Activated CD8-positive, alpha-beta memory T cell treated with anti-CD3 and anti-CD28 coated beads for 1 hour (primary cell): ENCODE data around the gene PSD.

ENCODE experiments used
- DNase-seq, 2 donors: peaks; one replicate each; pipeline ENCODE4 v3.0.0-alpha.2; 2020; ENCODE audit warnings: low read depth in 1 of 2; ENCODE audit errors: extremely low read depth in 1 of 2

The PSD gene

GRCh38 chr10:102405632-102406031 is 13.0 kb downstream of the PSD start:
- no peak for DNase-seq

DNA sequence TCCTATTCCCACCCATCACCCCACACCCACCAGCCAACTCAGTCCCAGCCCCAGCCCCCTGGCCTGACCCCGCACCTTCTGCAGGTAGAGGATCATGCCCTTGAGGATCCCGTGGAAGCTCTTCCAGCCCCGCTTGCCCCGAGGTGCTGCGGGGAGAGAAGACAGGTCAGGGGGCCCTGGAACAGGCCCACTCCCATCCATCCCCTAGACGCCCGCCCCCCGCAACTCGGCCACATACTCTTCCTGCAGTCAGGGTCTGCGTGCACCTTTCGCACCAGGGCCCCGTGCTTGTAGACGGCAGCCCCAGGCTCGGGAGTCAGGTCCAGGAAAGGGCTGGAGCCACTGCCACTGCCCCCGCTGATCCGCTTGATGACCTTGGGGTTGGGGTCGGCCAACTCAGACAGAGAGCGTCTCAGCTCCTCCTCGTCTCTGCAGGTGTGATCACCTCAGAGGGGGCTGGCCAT is 13.4 kb downstream of the PSD start:
- no peak for DNase-seq

- no peak for DNase-seq
Measured at GRCh38 chr10:102404361-102405107, 14.1 kb downstream of the PSD start.

DNA sequence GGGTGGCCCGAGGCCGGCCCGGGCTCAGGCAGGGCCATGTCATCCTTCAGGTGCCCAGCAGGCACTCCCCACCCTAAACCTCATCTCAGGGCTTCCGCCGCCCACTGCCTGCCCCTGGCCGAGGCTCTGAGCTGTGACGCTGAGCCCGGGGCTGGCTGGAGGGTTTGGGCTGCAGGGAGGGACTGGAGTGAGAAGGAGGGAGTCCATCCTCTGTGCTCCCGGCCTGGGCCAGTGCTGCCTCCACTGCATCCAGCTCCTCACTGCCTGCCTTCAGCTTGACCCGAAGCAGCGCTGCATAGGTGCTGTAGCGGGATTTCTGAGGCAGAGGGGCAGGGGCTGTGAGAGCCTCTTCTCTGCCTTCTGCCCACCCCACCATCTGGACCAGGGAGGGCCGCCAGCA is 15.5 kb downstream of the PSD start:
- DNase-seq: no peak

DNA sequence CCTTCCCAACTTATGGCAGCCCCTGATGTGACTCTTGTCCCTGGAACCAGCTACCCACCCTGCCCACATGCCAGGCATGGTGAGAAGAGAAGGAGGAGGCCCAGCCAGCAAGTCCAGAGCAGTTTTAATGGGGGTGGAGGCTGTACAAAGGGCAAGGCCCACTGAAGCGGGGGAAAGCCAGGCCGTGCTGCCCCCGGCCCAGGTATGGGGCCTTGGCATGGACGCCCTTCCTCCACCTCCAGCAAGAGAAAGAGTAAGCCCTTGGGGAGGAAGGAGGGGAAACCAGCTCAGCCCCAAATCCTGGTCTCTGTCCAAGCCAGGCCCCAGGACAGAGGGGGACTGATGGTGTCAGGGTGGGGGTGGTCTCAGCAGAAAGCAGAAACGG is 16.1 kb downstream of the PSD start:
- DNase-seq: no peak

GRCh38 chr10:102401735-102402511 is 16.7 kb downstream of the PSD start:
- no peak for DNase-seq

GRCh38 chr10:102401342-102401654 is 17.3 kb downstream of the PSD start:
- no peak for DNase-seq

DNA sequence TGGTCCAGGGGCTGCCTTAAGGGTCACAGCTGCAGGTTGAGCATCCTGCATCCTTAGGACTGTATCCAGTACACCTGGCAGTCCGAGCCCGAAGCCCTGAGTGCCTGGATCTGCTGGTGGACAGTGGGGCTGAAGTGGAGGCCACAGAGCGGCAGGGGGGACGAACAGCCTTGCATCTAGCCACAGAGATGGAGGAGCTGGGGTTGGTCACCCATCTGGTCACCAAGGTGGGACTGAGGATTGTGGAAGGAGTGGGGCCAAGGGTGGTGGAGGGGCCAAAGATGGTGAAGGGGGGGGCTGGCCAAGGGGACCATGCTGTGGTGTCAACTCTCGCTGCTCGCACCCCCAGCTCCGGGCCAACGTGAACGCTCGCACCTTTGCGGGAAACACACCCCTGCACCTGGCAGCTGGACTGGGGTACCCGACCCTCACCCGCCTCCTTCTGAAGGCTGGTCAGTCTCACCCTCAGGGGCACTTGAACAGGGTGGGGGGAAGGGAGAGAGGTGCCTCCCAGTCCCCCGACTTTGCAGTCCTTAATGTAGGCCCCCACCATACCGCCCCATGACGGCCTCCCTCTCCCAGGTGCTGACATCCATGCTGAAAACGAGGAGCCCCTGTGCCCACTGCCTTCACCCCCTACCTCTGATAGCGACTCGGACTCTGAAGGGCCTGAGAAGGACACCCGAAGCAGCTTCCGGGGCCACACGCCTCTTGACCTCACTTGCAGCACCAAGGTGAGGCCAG is 17.8 kb downstream of the PSD start:
- DNase-seq: no peak

DNA sequence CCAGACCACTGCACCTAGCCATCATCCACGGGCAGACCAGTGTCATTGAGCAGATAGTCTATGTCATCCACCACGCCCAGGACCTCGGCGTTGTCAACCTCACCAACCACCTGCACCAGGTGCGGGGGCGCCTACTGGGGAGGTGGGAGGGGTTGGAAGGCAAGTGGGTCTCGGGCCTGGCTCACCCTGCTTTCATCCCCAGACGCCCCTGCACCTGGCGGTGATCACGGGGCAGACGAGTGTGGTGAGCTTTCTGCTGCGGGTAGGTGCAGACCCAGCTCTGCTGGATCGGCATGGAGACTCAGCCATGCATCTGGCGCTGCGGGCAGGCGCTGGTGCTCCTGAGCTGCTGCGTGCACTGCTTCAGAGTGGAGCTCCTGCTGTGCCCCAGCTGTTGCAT is 18.5 kb downstream of the PSD start:
- no peak for DNase-seq

GRCh38 chr10:102399217-102400021 is 19.2 kb downstream of the PSD start:
- DNase-seq: peak; percentile 55 to 80

DNA sequence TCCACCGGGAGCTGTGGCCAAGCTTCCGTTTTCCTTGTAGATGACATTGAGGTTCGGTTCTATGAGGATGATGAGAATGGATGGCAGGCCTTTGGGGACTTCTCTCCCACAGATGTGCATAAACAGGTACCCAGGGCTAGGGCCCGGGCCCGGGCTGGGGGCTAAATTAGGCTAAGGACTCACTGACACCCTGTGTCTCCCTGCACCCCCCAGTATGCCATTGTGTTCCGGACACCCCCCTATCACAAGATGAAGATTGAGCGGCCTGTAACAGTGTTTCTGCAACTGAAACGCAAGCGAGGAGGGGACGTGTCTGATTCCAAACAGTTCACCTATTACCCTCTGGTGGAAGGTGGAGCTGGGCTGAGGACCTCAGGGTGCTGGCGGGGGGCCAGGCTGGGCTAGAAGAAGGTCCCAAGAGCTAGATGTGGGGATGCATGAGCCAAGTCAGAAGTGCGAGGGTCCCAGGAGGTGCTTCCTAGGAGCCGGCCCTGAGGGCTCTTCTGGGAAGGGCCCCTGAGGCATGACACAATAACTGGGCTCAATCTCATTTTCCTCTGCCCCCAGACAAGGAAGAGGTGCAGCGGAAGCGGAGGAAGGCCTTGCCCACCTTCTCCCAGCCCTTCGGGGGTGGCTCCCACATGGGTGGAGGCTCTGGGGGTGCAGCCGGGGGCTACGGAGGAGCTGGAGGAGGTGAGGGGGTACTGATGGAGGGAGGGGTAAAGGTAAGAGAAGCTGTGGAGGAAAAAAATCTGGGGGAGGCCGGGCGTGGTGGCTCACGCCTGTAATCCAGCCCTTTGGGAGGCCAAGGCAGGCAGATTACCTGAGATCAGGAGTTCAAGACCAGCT is 20.2 kb downstream of the PSD start:
- DNase-seq: no peak

DNA sequence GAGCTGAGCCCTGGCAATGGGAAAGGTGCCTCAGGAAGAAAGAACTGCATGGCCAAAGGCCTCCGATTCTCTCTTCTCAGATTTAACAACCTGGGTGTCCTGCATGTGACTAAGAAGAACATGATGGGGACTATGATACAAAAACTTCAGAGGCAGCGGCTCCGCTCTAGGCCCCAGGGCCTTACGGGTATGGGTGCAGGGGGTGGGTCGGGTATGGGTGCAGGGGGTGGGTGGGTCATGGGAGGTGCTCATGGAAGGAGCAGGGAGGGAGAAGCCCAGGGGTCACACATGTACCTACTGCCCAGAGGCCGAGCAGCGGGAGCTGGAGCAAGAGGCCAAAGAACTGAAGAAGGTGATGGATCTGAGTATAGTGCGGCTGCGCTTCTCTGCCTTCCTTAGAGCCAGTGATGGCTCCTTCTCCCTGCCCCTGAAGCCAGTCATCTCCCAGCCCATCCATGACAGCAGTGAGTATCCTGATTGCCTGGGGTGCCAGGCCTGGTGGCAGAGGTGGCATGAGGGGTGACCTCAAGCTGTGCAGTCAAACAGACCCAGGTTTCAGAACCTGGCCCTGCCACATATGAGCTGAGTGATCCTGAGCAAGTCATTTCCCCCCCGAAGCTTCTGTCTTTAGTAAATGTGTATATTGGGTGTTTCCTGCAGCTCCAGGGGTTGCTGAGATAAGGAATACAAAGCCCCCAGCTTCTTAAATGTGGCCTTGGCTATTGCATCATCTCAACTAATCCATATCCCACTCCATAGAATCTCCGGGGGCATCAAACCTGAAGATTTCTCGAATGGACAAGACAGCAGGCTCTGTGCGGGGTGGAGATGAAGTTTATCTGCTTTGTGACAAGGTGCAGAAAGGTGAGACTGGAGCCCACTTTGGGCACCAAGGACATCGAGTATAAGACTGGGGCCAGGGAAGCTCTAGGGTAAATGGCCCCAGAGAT is 21.1 kb downstream of the PSD start:
- DNase-seq: no peak

DNA sequence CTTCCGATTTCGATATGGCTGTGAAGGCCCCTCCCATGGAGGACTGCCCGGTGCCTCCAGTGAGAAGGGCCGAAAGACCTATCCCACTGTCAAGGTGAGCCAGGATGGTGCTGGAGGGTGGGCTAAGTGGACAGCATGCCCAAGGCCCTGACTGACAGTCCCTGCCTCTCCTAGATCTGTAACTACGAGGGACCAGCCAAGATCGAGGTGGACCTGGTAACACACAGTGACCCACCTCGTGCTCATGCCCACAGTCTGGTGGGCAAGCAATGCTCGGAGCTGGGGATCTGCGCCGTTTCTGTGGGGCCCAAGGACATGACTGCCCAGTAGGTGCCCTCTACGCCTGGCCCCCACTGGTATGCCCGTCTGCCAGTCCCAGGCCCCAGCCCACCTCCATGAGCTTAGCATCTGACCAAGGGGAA is 21.8 kb downstream of the PSD start:
- DNase-seq: no peak

DNA sequence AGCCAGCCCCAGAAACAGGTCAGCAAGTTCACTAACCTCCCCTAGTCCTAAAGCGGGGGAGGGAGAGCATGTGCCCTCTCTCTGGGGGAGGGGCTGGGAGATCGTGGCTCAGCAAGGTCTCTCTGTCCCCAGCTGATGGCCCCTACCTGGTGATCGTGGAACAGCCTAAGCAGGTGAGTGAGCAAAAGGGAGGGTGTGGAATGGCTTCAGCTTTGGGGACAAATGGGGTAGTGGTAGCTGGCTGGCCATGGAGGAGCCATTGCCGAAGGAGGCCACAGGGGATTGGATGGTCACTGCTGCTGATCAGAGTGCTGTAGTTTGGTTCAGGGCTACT is 22.3 kb downstream of the PSD start:
- no peak for DNase-seq

GRCh38 chr10:102395400-102396316 is 22.9 kb downstream of the PSD start, which contains the start of gene NFKB2:
Gene NFKB2 (plus strand): TSS chr10:102395705. CDS start chr10:102395960, 255 bp downstream.
- peak; percentile 77 to 88 for DNase-seq

DNA sequence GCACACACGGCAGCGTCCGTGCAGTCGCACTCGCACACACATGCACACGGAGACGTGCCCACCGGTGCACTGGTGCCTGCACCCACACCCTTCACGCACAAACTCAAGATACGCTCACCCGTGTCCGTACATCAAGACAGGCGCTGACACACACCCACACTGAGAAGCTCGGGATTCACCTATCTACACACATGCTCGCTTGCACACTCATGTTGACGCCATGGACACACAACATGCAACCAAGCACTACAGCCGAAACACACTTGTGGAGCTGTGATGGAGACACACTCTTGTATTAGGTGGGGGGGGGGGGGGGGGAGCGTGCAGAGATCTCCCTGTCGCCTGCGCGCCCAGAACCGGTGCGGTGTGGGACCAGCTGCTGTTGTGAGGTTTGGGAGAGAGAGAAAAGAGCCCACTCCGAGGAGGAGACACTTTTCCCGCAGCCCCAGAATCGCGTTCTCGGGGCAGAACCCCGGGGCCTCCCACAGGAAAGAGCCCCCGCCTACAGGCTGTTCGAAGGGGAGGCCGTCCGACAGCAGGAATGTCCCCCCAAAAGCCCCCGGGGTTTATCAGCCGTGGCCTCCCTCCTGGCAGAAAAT is 23.7 kb downstream of the PSD start:
- no peak for DNase-seq

GRCh38 chr10:102394079-102394800 is 24.3 kb downstream of the PSD start:
- DNase-seq: peak; percentile 97 to 98
